HCT116 (cell line): ENCODE measurements around the gene SLC7A1. TPM values are rescaled to one million over a fixed set of nuclear protein-coding genes. Genes with fewer than 3 reads are reported as not detected.

Experiments
- ATAC-seq: fragments of 200-7000 bp; cut with Tn5 transposase; 2 replicates; pipeline ENCODE4 v1.9.1; 2020; ENCODE audit warnings: mild to moderate bottlenecking, moderate library complexity
- BruUV-seq: library from RNA; stranded (reverse); fragments of 400-500 nt; replicated peaks from 2 replicates; lab custom pipeline; 2021; lab: Mats Ljungman, UMichigan
- CTCF ChIA-PET: fragments of 300-600 bp; sonication (Branson Sonifier 250); formaldehyde crosslinking; loops from one replicate; lab custom pipeline; 2021; ENCODE audit warnings: antibody characterized with exemption; lab: Charles Lee
- POLR2A ChIA-PET: fragments of 300-600, 350-600 bp; sonication (Branson Sonifier 250); formaldehyde crosslinking; loops from one replicate; lab custom pipeline; 2021; ENCODE audit warnings: antibody characterized with exemption; lab: Charles Lee
- RAD21 ChIA-PET, 2 experiments: fragments of 300-600 bp; sonication (Branson Sonifier 250); formaldehyde crosslinking; loops; one replicate each; lab custom pipeline; 2023; ENCODE audit warnings: low total read pairs in 2 of 2; ENCODE audit not compliant: uncharacterized antibody in 2 of 2, unreplicated experiment in 2 of 2, low non-redundant PET in 1 of 2; lab: Charles Lee
- DNase-seq: peaks from one replicate; pipeline ENCODE4 v3.0.0-alpha.2; 2010; ENCODE audit warnings: low read depth, low spot score
- H2AFZ ChIP-seq: fragments of 200-600 bp; shearing (Covaris generic), sonication (generic); 2 replicates; pipeline ENCODE4 v1.6.1; 2017; ENCODE audit warnings: low read depth, mixed run types, mixed read lengths, antibody characterized with exemption, low read length; ENCODE audit not compliant: poor library complexity, severe bottlenecking
- H3K27ac ChIP-seq: 2 replicates; pipeline ENCODE4 v1.5.1; 2012; ENCODE audit warnings: low read depth, low read length
- H3K27me3 ChIP-seq: fragments of 200-600 bp; sonication (generic); 2 replicates; pipeline ENCODE4 v1.6.1; 2016; ENCODE audit warnings: mixed run types, low read length, mixed read lengths; ENCODE audit not compliant: insufficient read depth
- H3K36me3 ChIP-seq, 2 experiments: fragments of 200-500 bp in 1 of 2; fragments of 200-600 bp in 1 of 2; sonication (Bioruptor generic) in 1 of 2; sonication (generic) in 1 of 2; 2 replicates each; pipeline versions ENCODE4 v1.5.1 to v1.6.1; 2014 to 2016; ENCODE audit warnings: low read length in 2 of 2, inconsistent platforms in 1 of 2, mixed read lengths in 1 of 2, mixed run types in 1 of 2; ENCODE audit not compliant: insufficient read depth in 2 of 2, control insufficient read depth in 1 of 2
- H3K4me1 ChIP-seq, 2 experiments: fragments of 200-600 bp in 1 of 2; sonication (generic) in 1 of 2; 2 replicates each; pipeline versions ENCODE4 v1.5.1 to v1.6.1; 2012 to 2017; ENCODE audit warnings: low read length in 2 of 2, inconsistent platforms in 1 of 2, mild to moderate bottlenecking in 1 of 2, mixed read lengths in 1 of 2, mixed run types in 1 of 2, moderate library complexity in 1 of 2; ENCODE audit not compliant: insufficient read depth in 2 of 2, control insufficient read depth in 1 of 2
- H3K4me2 ChIP-seq: fragments of 200-600 bp; sonication (generic); 2 replicates; pipeline ENCODE4 v1.6.1; 2017; ENCODE audit warnings: mixed run types, low read length, mixed read lengths
- H3K4me3 ChIP-seq, 2 experiments: fragments of 200-600 bp in 1 of 2; sonication (generic) in 1 of 2; replicated peaks in 1 of 2; 2 replicates each; pipeline ENCODE4 v1.5.1; 2011 to 2016; ENCODE audit warnings: low read length in 2 of 2, control low read depth in 1 of 2, low read depth in 1 of 2, mild to moderate bottlenecking in 1 of 2, mixed read lengths in 1 of 2, mixed run types in 1 of 2
- H3K79me2 ChIP-seq: fragments of 200-600 bp; sonication (generic); 2 replicates; pipeline ENCODE4 v1.6.1; 2017; ENCODE audit warnings: mild to moderate bottlenecking, mixed run types, low read length, moderate library complexity, mixed read lengths; ENCODE audit not compliant: insufficient read depth
- H3K9ac ChIP-seq: fragments of 200-600 bp; sonication (generic); 2 replicates; pipeline ENCODE4 v1.6.1; 2016; ENCODE audit warnings: low read length, mixed read lengths
- H3K9me2 ChIP-seq: fragments of 200-600 bp; sonication (generic), shearing (Covaris generic); 2 replicates; pipeline ENCODE4 v1.6.1; 2017; ENCODE audit warnings: mixed run types, mild to moderate bottlenecking, moderate library complexity; ENCODE audit not compliant: insufficient read depth
- H3K9me3 ChIP-seq, 2 experiments: fragments of 200-500 bp in 1 of 2; fragments of 200-600 bp in 1 of 2; sonication (Bioruptor generic) in 1 of 2; sonication (generic) in 1 of 2; 2 replicates each; pipeline ENCODE4 v1.6.1; 2014 to 2017; ENCODE audit warnings: low read length in 2 of 2, mixed read lengths in 2 of 2, inconsistent platforms in 1 of 2, low read depth in 1 of 2, mild to moderate bottlenecking in 1 of 2, mixed run types in 1 of 2, moderate library complexity in 1 of 2; ENCODE audit not compliant: control insufficient read depth in 1 of 2, insufficient read depth in 1 of 2
- H4K20me1 ChIP-seq: fragments of 200-600 bp; sonication (generic), shearing (Covaris generic); 2 replicates; pipeline ENCODE4 v1.6.1; 2017; ENCODE audit warnings: mixed run types, mild to moderate bottlenecking, moderate library complexity; ENCODE audit not compliant: insufficient read depth
- ATF3 ChIP-seq: IDR thresholded peaks from 2 replicates; pipeline ENCODE4 v1.6.1; 2012
- CBX3 ChIP-seq: IDR thresholded peaks from 2 replicates; pipeline ENCODE4 v1.6.1; 2012; ENCODE audit warnings: low read depth
- CTCF ChIP-seq, 3 experiments: fragments of 200-600 bp in 1 of 3; sonication (generic) in 1 of 3; IDR thresholded peaks in 2 of 3; conservative IDR thresholded peaks in 1 of 3; 2 replicates each; pipeline ENCODE4 v1.5.1; 2012 to 2017; ENCODE audit warnings: low read depth in 2 of 3, low read length in 2 of 3, antibody characterized with exemption in 1 of 3, borderline replicate concordance in 1 of 3, control low read depth in 1 of 3, mild to moderate bottlenecking in 1 of 3, mixed read lengths in 1 of 3, mixed run types in 1 of 3, moderate library complexity in 1 of 3; ENCODE audit not compliant: insufficient read depth in 1 of 3
- EZH2 ChIP-seq: fragments of 200-600 bp; sonication (generic); IDR thresholded peaks from 2 replicates; pipeline ENCODE4 v1.6.1; 2017; ENCODE audit warnings: antibody characterized with exemption, mixed run types
- EZH2phosphoT487 ChIP-seq: fragments of 200-600 bp; IDR thresholded peaks from 2 replicates; pipeline ENCODE4 v1.6.1; 2018; ENCODE audit warnings: antibody characterized with exemption, borderline replicate concordance
- FOSL1 ChIP-seq: IDR thresholded peaks from 2 replicates; pipeline ENCODE4 v1.6.1; 2012; ENCODE audit warnings: low read depth
- JUND ChIP-seq: IDR thresholded peaks from 2 replicates; pipeline ENCODE4 v1.6.1; 2012
- MAX ChIP-seq: IDR thresholded peaks from 2 replicates; pipeline ENCODE4 v1.6.1; 2012
- POLR2A ChIP-seq: IDR thresholded peaks from 2 replicates; pipeline ENCODE4 v1.7.0; 2011; ENCODE audit warnings: borderline replicate concordance; ENCODE audit not compliant: insufficient read depth, insufficient read length; ENCODE audit errors: extremely low read depth
- RAD21 ChIP-seq: IDR thresholded peaks from 2 replicates; pipeline ENCODE4 v1.6.1; 2012; ENCODE audit warnings: low read depth, mild to moderate bottlenecking
- SP1 ChIP-seq: IDR thresholded peaks from 2 replicates; pipeline ENCODE4 v1.6.1; 2012; ENCODE audit warnings: low read depth
- YY1 ChIP-seq: IDR thresholded peaks from 2 replicates; pipeline ENCODE4 v1.6.1; 2011; ENCODE audit warnings: low read length, low read depth, moderate library complexity, mild to moderate bottlenecking; ENCODE audit not compliant: insufficient replicate concordance; ENCODE audit errors: extremely low read depth
- ZBTB33 ChIP-seq: IDR thresholded peaks from 2 replicates; pipeline ENCODE4 v1.6.1; 2011; ENCODE audit warnings: mild to moderate bottlenecking, low read length, moderate library complexity; ENCODE audit not compliant: insufficient replicate concordance; ENCODE audit errors: extremely low read depth
- ZFX ChIP-seq: fragments of 450-650 bp; IDR thresholded peaks from 2 replicates; pipeline ENCODE4 v1.6.1; 2017
- ZNF274 ChIP-seq: fragments of 200-500 bp; sonication (Bioruptor generic); IDR thresholded peaks from 2 replicates; pipeline ENCODE4 v1.6.1; 2014; ENCODE audit warnings: mild to moderate bottlenecking, low read depth, low read length, inconsistent platforms
- intact Hi-C: fragments of 100-400 bp; cut with micrococcal nuclease; formaldehyde crosslinking; loops from 2 replicates; pipeline ENCODE4 v1.10.0; 2022
- total RNA-seq: library from RNA; stranded (reverse); gene quantifications from one replicate; pipeline ENCODE4 v1.2.1, GENCODE V29; 2021; ENCODE audit not compliant: unreplicated experiment

SLC7A1 gene
- total RNA-seq, 1 experiment from 2014 or later, result 124 TPM

- H3K36me3 ChIP-seq, result no peaks in the 10 kb centered on the region
- peaks cover 8% of the 10 kb centered on the region; the same call in 1 of the 2 replicates for H3K27me3 ChIP-seq
- no peaks in the 10 kb centered on the region for H3K9me2 ChIP-seq
- no peak overlapping the region for H3K4me2 ChIP-seq
- H3K4me3 ChIP-seq, result no peak overlapping the region
- TF ChIP-seq EZH2phosphoT487, result no peak
- TF ChIP-seq FOSL1, result no peak
- no peak for TF ChIP-seq MAX
- no peak for TF ChIP-seq YY1
- TF ChIP-seq CTCF (IDR thresholded peaks at IDR 0.05 in 2 of 3, conservative IDR thresholded peaks at IDR 0.05 in 1 of 3; ENCODE audit: borderline replicate concordance in 1 of 3, insufficient read depth in 1 of 3, low read depth in 2 of 3, low read length in 2 of 3), result peak; percentile 99 to 100 (median 99)
- TF ChIP-seq ZBTB33, result no peak
- TF ChIP-seq JUND, result no peak
- no peak for TF ChIP-seq EZH2
- no peak for TF ChIP-seq SP1
- TF ChIP-seq POLR2A, result no peak
- 0 out of 2 replicates have a peak, but pooled peaks have one; percentile 23 for TF ChIP-seq CBX3
- TF ChIP-seq ATF3, result no peak
- TF ChIP-seq ZNF274, result no peak
- peak; percentile 66 for TF ChIP-seq RAD21
- no peak for TF ChIP-seq ZFX
- no TSS peak for BruUV-seq
- no peaks in the 10 kb centered on the region for H3K4me1 ChIP-seq
- ATAC-seq (peak; percentile 94), DNase-seq (peak; percentile 63)
- no peak overlapping the region for H3K27ac ChIP-seq
- intact Hi-C loops, result loop anchor here (1.0 kb wide), 1 partner anchor 236 kb away; no protein-coding TSS in a partner anchor
- H2AFZ ChIP-seq, result no peak overlapping the region
- no peaks in the 10 kb centered on the region for H3K9me3 ChIP-seq
- RAD21 ChIA-PET, result no interaction called here
- CTCF ChIA-PET, result interaction anchor here (0.7 to 3.8 kb wide), 8 partner anchors 9 to 234 kb away, joined by 3 to 26 read pairs (median 8); no protein-coding TSS in a partner anchor
- POLR2A ChIA-PET, result no interaction called here
- H4K20me1 ChIP-seq, result no peaks in the 10 kb centered on the region; the same call in 1 of the 2 replicates
- no peaks in the 10 kb centered on the region for H3K79me2 ChIP-seq
- H3K9ac ChIP-seq, result no peak overlapping the region
Observed at GRCh38 chr13:29472332-29472961, 123.0 kb downstream of the SLC7A1 start.
